Nephron progenitor cell (in vitro differentiated cells): ENCODE measurements around the gene RTN4RL2.

Source experiments
- DNase-seq: peaks from one replicate; pipeline ENCODE4 v3.0.0; 2021
- H3K27ac Mint-ChIP-seq: 2 replicates; pipeline ENCODE4 v1.8.0; 2021; ENCODE audit warnings: mild to moderate bottlenecking, moderate library complexity, mixed read lengths
- H3K27me3 Mint-ChIP-seq: 2 replicates; pipeline ENCODE4 v1.8.0; 2021; ENCODE audit warnings: mild to moderate bottlenecking, low read depth, mixed read lengths; ENCODE audit not compliant: poor library complexity
- H3K36me3 Mint-ChIP-seq: 2 replicates; pipeline ENCODE4 v1.8.0; 2021; ENCODE audit warnings: low read depth, mixed read lengths
- H3K4me1 Mint-ChIP-seq: 2 replicates; pipeline ENCODE4 v1.8.0; 2021; ENCODE audit warnings: mixed read lengths
- H3K4me3 Mint-ChIP-seq: 2 replicates; pipeline ENCODE4 v1.8.0; 2021; ENCODE audit warnings: mild to moderate bottlenecking, moderate library complexity, mixed read lengths
- H3K9me3 Mint-ChIP-seq: 2 replicates; pipeline ENCODE4 v1.8.0; 2021; ENCODE audit warnings: mild to moderate bottlenecking, moderate library complexity, mixed read lengths
- TF ChIP-seq, protein P1 (sequence below): fragments of 200-600 bp; sonication (generic); IDR thresholded peaks from 2 replicates; pipeline ENCODE4 v1.5.0; 2021; ENCODE audit warnings: antibody characterized with exemption

Gene RTN4RL2

DNA sequence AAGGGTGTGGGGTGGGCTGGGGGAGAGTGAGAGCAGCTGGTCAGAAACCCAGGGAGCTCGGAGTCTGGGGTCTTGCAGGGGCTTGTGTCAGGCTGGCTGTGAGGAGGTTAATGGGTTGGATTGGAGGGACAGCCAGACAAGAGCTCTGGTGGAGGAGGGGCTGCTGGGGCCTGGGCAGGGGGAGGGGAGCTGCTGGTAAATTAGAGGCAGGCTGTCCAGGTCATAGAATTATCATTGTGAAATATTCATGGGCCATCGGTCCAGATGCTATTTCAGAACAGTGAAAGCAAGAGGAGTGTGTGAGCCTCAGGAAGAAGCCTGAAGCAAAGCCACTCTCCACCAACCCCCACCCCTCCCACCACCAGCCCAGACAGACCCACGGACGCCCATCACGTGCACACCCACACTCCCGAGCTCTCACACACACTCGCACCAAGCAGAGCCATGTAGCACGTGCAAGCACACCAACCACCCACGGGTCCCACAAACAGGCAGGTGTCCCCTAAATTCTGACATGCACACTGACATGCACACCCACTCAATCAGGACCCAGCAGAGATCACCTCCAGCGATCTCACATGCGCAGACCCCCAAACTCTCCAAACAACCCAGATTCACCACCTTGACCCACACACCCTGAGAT is 18.8 kb downstream of the RTN4RL2 start:
- H3K27me3 Mint-ChIP-seq = peaks cover 63% of the 10 kb centered on the region
- no peaks in the 10 kb centered on the region for H3K36me3 Mint-ChIP-seq
- peak overlapping the region; percentile 52 for H3K4me3 Mint-ChIP-seq
- H3K9me3 Mint-ChIP-seq = no peaks in the 10 kb centered on the region
- H3K27ac Mint-ChIP-seq = no peak overlapping the region
- DNase-seq = no peak
- peaks cover 62% of the 10 kb centered on the region for H3K4me1 Mint-ChIP-seq
- TF ChIP-seq, protein P1, sequence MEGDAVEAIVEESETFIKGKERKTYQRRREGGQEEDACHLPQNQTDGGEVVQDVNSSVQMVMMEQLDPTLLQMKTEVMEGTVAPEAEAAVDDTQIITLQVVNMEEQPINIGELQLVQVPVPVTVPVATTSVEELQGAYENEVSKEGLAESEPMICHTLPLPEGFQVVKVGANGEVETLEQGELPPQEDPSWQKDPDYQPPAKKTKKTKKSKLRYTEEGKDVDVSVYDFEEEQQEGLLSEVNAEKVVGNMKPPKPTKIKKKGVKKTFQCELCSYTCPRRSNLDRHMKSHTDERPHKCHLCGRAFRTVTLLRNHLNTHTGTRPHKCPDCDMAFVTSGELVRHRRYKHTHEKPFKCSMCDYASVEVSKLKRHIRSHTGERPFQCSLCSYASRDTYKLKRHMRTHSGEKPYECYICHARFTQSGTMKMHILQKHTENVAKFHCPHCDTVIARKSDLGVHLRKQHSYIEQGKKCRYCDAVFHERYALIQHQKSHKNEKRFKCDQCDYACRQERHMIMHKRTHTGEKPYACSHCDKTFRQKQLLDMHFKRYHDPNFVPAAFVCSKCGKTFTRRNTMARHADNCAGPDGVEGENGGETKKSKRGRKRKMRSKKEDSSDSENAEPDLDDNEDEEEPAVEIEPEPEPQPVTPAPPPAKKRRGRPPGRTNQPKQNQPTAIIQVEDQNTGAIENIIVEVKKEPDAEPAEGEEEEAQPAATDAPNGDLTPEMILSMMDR = no peak

DNA sequence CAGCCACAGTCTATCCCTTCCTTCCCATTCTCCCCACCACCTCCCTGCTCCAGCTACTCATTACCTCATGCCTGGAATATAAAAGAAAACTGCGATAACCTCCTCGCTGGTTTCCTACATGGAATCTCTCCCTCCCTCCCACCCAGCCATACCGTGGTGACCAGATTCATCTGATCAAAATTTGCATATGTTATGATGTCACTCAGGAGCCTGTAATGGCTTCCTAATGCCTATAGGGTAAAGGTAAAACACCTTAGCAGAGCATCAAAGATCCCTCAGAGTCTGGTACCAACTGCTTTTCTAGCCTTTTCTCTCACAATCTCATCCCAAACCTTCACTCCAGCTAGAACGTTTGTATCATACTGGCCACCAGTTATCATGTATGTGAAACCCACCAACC is 19.6 kb downstream of the RTN4RL2 start:
- Mint-ChIP-seq H3K27me3 (peaks cover 55% of the 10 kb centered on the region), H3K27ac (no peak overlapping the region), H3K4me3 (no peak overlapping the region), H3K36me3 (peaks cover 2% of the 10 kb centered on the region), H3K9me3 (no peaks in the 10 kb centered on the region), H3K4me1 (peaks cover 62% of the 10 kb centered on the region)
- TF ChIP-seq, protein P1 = no peak
- no peak for DNase-seq

DNA sequence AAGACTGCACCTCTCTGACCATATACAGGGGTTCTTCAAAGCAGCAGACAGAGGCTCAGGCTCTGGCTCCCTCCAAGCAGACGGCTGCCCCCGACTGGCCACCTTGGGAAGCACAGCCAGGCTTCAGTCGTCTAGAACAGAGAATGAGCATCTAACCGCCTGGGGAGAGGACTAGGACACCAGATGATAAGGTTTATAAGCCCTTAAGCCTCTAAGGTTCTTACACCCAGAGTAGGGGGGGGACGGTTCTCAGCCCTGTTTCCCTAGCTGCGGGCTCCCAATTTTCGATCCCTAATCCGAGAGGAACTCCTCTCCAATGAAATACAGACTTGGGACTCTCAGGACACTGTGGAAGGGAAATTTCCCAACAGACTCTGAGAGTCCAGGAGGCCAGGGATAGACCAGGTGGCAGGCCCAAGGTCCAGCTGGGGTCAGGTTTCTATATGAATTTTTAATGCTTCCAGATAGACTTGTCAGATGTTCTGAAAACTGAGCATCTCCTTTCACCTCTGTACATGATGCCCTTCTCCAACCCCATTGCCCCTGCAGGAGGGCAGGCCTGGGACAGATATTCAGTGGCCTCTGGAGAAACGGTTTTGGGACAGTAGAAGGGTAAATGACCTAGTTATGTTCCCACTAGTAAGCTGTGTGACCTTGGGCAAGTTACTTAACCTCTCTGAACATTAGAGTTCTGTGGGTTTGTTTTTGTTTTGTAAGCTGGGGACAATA is 20.2 kb downstream of the RTN4RL2 start:
- TF ChIP-seq, protein P1 = peak; percentile 57
- peaks cover 62% of the 10 kb centered on the region for H3K4me1 Mint-ChIP-seq
- DNase-seq = peak; percentile 82

DNA sequence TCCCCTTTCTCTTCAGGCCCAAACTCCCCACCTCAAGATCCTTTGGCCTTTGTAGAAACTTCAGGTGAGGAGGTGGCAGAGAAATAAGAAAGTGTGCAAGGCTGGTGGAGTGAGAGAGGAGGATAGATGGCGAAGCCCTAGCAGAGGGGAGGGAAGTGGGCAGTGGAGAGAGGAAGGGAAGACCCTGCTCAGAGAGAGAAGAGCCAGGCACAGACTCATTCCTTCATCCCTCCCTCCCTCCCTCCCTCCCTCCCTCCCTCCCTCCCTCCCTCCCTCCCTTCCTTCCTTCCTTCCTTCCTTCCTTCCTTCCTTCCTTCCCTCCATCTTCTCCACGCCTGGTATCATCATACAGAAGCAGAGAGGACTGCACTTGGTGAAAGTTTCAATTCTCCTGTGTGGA is 21.0 kb downstream of the RTN4RL2 start:
- H3K4me1 Mint-ChIP-seq = peaks cover 62% of the 10 kb centered on the region
- DNase-seq = no peak
- H3K27me3 Mint-ChIP-seq = peaks cover 41% of the 10 kb centered on the region
- peak overlapping the region; percentile 80 for H3K4me3 Mint-ChIP-seq
- peaks cover 9% of the 10 kb centered on the region for H3K36me3 Mint-ChIP-seq
- no peak overlapping the region for H3K27ac Mint-ChIP-seq
- TF ChIP-seq, protein P1 = no peak
- H3K9me3 Mint-ChIP-seq = no peaks in the 10 kb centered on the region

More for the DNA sequence above, 20.2 kb downstream of the RTN4RL2 start:
- H3K27me3 Mint-ChIP-seq = peaks cover 49% of the 10 kb centered on the region
- H3K9me3 Mint-ChIP-seq = no peaks in the 10 kb centered on the region
- H3K36me3 Mint-ChIP-seq = peaks cover 5% of the 10 kb centered on the region
- peak overlapping the region; percentile 58 for H3K4me3 Mint-ChIP-seq
- no peak overlapping the region for H3K27ac Mint-ChIP-seq

DNA sequence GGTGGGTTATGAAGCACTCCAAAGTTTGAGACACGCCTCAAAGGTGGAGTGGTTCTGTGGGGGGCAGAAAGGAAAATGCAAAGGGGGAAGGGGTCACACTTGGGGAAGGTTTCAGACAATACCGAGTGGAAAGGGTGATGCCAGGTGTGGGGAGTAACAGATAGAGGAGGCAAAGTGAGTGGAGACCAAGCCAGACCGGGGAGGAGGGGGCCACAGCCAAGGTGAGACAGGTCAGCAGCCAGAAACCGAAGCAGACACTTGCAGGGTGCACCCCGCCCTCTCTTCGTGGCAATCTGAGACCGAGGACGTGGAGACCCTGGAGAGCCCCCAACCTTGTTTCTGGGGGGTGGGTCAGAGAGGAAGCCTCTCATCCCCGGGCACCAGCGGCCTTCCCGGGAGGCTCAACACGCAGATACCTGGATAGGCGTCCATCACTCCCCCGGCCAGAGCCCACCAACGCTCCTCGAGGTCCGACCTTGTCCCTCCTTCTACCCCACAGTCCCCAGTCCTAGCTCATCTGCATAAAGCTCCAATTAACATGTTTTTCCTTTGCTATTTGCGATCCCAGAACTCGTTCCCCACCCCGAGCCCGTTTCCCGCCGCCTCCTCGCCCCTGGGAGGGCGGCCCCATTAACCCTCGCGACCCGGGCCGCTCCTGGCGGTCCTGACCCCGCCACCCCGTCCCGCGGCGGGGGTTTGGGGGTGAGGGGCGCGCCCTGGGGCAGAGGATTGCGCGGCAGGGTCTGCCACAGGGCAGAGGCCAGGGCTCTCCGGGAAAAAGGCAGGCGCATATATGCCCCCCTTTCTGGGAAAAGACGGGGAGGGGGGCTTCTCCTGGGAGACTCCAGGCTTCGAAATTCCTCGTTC is 21.8 kb downstream of the RTN4RL2 start:
- Mint-ChIP-seq H3K4me1 (peaks cover 59% of the 10 kb centered on the region), H3K4me3 (peak overlapping the region; percentile 80), H3K27me3 (peaks cover 35% of the 10 kb centered on the region), H3K9me3 (no peaks in the 10 kb centered on the region), H3K27ac (no peak overlapping the region), H3K36me3 (peaks cover 9% of the 10 kb centered on the region)
- DNase-seq = no peak
- TF ChIP-seq, protein P1 = no peak
